Breast epithelium (tissue), 3 donors: Measurements from ENCODE around the gene RSPH9.

ENCODE experiments used
- CTCF ChIP-seq, 3 donors: fragments of 450-650 bp; IDR thresholded peaks; one replicate each; pipeline ENCODE4 v1.5.1; 2016 to 2017; ENCODE audit warnings: antibody characterized with exemption in 3 of 3, mild to moderate bottlenecking in 3 of 3, moderate library complexity in 3 of 3
- POLR2A ChIP-seq: fragments of 450-650 bp; IDR thresholded peaks from one replicate; pipeline ENCODE4 v1.6.1; 2016; ENCODE audit warnings: antibody characterized with exemption, mild to moderate bottlenecking, moderate library complexity
- POLR2AphosphoS5 ChIP-seq, 3 donors: sonication (generic); formaldehyde crosslinking; IDR thresholded peaks; one replicate each; pipeline ENCODE4 v1.6.1; 2017; ENCODE audit warnings: antibody characterized with exemption in 3 of 3

GRCh38 chr6:43718387-43719105, 73.7 kb downstream of the RSPH9 start:
- TF ChIP-seq CTCF (IDR thresholded peaks at IDR 0.05) = no peak
- no peak for TF ChIP-seq POLR2A
- no peak for TF ChIP-seq POLR2AphosphoS5 (IDR thresholded peaks at IDR 0.05)
